ENCODE data around the gene SMOC2.

DNA sequence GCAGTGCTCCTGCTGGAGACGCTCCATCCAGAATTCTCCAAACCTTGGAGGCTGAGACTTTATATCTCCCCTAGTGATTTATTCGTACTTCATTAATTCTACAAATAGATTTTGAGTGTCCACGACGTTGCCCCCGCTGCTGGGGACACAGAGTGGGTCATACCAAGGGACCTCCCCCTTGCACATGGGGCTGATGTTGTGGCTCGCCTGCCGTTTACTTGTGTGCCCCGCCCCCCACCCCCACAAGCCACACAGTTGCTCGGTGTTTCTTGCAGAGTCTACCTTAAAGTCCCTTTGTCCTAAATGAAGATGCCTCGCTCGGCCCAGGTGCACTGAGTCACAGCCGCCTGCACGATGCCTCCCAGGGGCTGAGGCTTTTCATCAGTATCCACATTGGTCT, 20.3 kb upstream of the SMOC2 start:
- TF ChIP-seq, protein P1, sequence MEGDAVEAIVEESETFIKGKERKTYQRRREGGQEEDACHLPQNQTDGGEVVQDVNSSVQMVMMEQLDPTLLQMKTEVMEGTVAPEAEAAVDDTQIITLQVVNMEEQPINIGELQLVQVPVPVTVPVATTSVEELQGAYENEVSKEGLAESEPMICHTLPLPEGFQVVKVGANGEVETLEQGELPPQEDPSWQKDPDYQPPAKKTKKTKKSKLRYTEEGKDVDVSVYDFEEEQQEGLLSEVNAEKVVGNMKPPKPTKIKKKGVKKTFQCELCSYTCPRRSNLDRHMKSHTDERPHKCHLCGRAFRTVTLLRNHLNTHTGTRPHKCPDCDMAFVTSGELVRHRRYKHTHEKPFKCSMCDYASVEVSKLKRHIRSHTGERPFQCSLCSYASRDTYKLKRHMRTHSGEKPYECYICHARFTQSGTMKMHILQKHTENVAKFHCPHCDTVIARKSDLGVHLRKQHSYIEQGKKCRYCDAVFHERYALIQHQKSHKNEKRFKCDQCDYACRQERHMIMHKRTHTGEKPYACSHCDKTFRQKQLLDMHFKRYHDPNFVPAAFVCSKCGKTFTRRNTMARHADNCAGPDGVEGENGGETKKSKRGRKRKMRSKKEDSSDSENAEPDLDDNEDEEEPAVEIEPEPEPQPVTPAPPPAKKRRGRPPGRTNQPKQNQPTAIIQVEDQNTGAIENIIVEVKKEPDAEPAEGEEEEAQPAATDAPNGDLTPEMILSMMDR (IDR thresholded peaks at IDR 0.05), result no peak
- TF ChIP-seq POLR2AphosphoS5 (IDR thresholded peaks at IDR 0.05) (no peak), POLR2A (IDR thresholded peaks at IDR 0.05; ENCODE audit: low read depth) (no peak)
